Dermis microvascular lymphatic vessel endothelial cell (primary cell): Measurements from ENCODE around the gene CNTD1. TPM values are rescaled to one million over a fixed set of nuclear protein-coding genes. Genes with fewer than 3 reads are reported as not detected.
"Not testable (repeated sequence)": the region's sequence is repeated elsewhere in the genome, so short reads cannot be mapped to it uniquely, and the experiment has no call there.

Experiments used
- DNase-seq, 2 donors: peaks; one replicate each; pipeline versions ENCODE4 v3.0.0 to v3.0.0-alpha.2; 2010; ENCODE audit warnings: low read depth in 2 of 2
- total RNA-seq: library from RNA; depleted of rRNA; stranded (reverse); fragments of >200 nt; gene quantifications from 2 replicates; pipeline ENCODE4 v1.2.1, GENCODE V29; 2014

The CNTD1 gene
- not detected in 2 replicates for total RNA-seq

GRCh38 chr17:42798383-42799380 lies at the start of gene CNTD1, which contains the start of gene COA3:
TSS of gene CNTD1 (plus strand) at chr17:42798861. CDS start at chr17:42799068, 207 bp downstream.
TSS of gene COA3 (minus strand) at chr17:42798704. CDS start at chr17:42798681, 23 bp downstream.
- peak; percentile 69 to 87 for DNase-seq

GRCh38 chr17:42748908-42749798 lies 49.5 kb upstream of the CNTD1 start:
- no peak for DNase-seq

DNA sequence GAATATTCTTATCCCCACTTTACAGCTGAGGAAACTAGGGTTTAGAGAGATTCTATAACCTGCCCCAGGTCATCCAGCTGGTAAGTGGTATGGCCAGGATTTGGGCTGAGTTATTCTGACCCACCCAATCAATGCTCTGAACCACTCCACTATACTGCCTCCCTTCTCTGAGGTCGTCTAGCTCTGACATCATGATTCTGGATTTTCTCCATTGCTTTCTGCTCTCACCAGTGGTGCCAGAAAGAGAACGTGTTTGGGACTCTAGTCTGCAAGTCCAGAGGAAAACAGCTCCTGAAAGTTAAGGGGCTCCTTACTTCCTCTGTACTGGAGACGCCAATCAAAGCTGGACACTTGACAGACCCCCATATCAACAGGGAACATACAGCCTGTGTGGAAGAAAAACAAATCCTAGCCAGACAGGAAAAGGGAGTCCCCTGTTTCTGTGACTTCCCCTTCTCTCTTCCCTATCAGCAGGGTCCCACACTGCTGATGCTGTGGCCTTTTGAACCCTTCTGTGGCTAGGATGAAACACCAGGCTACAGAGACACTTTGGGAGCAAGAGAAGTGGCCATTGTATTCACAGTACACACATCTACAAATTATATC lies 47.8 kb upstream of the CNTD1 start:
- peak; percentile 62 to 71 for DNase-seq

- no peak for DNase-seq
Measured at GRCh38 chr17:42751628-42752027, 47.0 kb upstream of the CNTD1 start.

GRCh38 chr17:42754782-42755181 lies 43.9 kb upstream of the CNTD1 start:
- no peak for DNase-seq

DNA sequence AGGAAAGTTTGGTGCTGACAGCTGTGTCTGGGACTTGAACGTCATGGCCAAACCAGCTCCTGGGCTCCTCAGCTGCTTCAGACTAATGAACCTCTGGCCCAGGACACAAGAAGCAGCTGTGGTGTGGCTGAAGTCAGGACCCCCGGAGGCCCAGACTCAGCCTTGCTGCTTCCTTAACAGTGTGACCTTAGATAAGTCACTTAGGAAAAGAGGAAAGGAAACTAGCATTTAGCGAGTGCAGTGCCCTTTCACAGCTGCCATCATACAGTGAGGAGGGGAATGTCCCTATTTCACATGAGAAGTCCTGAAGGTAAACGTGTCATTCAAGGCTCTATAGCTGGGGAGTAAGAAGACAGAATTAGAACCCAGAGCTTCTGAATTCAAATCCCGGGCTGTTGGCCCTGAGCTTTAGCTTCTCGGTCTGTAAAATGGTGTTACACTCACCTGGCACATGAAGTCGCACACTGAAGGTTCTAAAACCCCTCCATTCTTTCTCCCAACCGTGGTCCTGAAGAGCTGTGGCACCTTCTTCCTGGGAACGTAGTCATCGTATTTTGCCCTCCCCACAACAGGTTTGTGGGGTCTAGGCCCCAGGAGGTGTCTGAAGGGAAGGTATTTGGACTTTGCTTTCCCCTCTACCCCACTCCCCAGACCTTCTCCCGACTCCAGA lies 38.5 kb upstream of the CNTD1 start:
- peak in 1 of 2 donors; percentile 8 for DNase-seq

DNA sequence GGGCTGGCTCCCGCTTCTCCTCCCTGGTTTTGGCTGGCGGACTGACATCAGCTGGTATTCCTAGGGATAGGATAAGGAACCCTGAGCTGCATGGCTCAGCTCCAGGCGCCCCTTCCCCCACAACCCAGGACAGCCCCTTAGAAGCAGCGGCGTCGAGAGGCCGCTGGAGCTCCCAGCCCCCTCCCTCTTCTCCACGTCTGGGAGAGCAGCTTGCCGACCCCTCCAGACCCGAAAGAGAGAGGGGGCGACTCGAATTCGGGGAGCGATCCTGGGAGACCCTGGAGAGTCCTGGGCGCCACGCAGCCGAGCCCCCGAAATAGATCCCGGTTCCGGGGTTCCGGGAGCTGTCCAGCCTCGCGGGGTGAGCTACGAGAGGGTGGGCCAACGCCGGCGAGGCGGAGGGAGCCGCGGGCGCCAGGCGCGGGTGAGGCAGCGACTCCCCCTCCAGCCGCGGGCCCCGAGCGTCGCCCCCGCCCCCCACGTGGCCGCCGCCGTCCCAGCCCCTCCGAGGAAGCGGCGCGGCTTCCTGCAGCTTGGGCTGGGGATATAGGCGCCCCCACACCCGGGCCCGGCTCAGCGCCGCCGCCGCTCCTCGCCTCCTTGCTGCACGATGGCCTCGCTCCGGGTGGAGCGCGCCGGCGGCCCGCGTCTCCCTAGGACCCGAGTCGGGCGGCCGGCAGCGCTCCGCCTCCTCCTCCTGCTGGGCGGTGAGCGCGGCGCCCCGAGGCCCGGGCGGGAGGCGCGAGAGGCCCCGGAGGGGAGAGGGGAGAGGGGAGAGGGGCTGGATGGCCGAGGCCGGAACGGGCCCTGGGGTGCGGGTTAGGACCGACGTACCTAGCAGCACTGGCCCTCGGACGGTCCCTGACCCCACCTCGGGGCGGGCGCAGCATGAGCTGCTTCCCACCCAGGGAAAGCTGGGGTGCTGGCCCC lies 37.7 kb upstream of the CNTD1 start, which contains the start of gene RAMP2:
TSS of gene RAMP2 (plus strand) at position 576 of the 930 bp plus-strand sequence. CDS start at position 611, 35 bp downstream.
- DNase-seq, result peak in 1 of 2 donors; percentile 43

- no peak for DNase-seq
Measured at GRCh38 chr17:42761638-42762037, 37.0 kb upstream of the CNTD1 start.

GRCh38 chr17:42766124-42766523 lies 32.5 kb upstream of the CNTD1 start:
- no peak for DNase-seq

DNA sequence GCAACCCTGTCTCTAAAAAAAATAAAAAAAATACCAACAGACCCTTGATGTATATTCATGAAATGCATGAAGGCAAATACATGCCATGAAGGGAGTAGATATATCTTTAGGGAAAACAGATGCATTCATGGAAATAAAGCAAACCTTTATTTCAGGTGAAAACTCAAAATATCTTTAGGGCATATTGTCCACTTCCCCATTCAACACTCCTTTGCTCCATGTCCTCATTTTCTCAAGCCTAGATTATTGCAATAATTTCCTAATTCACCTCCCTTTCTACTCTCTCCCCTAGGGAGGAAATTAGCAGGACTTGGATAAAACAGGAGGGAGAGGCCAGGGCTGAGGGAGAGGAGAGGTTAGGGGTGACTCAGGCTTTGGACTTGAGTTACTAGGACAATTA lies 31.1 kb upstream of the CNTD1 start:
- DNase-seq, result no peak

DNA sequence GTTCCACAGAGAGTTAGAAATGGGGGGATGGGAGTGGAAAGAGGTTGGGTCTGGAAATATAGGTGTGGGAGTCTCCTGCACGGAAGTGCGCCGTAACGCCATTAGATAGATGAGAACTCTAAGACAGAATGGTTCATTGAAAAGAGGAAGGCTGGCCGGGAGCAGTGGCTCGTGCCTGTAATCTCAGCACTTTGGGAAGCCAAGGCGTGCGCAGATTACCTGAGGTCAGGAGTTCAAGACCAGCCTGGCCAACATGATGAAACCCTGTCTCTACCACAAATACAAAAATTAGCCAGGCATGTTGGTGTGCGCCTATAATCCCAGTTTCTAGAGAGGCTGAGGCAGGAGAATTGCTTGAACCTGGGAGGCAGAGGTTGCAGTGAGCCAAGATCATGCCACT lies 30.7 kb upstream of the CNTD1 start:
- not testable (repeated sequence) for DNase-seq

- not testable (repeated sequence) for DNase-seq
Measured at GRCh38 chr17:42769964-42770363, 28.7 kb upstream of the CNTD1 start.

DNA sequence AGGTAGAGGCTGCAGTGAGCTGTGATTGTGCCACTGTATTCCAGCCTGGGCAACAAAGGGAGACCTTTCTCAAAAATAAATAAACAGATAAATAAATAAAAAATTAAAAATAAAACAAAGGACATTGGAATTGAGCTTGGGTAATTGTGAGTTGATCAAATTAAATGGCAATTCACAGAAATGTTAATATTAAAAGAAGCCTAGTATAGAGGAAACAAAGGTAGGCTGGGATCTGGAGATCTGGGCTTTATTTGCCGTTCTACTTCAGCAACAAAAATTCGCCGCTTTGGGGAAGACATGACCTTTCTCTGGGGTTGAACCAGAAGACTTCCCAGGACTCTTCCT lies 25.7 kb upstream of the CNTD1 start:
- DNase-seq, result no peak

DNA sequence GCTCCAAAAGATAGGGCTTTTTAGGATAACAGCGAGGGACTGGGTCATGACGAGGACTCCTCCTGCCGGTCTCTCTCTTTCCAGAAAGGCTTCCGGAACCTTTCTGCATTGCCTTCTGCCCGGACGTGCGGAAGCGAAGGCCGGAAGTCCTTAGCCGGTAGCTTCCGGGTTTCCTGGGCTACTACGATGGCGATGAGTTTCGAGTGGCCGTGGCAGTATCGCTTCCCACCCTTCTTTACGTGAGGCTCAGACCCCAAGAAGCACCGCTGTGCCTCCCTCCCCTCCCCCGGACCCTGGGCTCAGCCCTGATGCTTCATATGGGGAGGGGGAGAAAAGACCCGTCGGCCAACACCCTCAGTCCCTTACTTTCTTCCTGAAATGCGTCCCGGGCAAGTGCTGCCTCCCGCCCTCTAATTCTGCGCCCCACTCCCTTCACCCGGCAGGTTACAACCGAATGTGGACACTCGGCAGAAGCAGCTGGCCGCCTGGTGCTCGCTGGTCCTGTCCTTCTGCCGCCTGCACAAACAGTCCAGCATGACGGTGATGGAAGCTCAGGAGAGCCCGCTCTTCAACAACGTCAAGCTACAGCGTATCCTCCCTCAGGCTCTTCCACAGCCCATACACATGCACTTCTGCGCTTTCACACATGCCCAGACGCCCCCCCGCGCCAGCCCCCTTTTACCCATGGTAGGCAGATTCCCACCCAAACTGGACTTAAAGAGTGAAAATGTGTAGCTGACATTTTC lies 25.2 kb upstream of the CNTD1 start, which contains the start of gene VPS25:
TSS of gene VPS25 (plus strand) at position 160 of the 746 bp plus-strand sequence. CDS start at position 187, 27 bp downstream.
- peak; percentile 52 to 64 for DNase-seq

GRCh38 chr17:42774066-42774745 lies 24.5 kb upstream of the CNTD1 start:
- DNase-seq, result peak; percentile 48 to 62

GRCh38 chr17:42775534-42776098 lies 23.0 kb upstream of the CNTD1 start:
- DNase-seq, result peak in 1 of 2 donors; percentile 74

- no peak for DNase-seq
Measured at GRCh38 chr17:42778570-42778969, 20.1 kb upstream of the CNTD1 start.
